OCI-LY3 (cell line): Measurements from ENCODE around the gene OR5C1.

ENCODE experiments used
- CTCF ChIP-seq: fragments of 200-600, 300-600 bp; sonication (generic); IDR thresholded peaks from 2 replicates; pipeline ENCODE4 v1.5.1; 2014; ENCODE audit warnings: antibody characterized with exemption, low read length, low read depth
- EZH2phosphoT487 ChIP-seq: fragments of 200-600 bp; shearing (Covaris generic); IDR thresholded peaks from 2 replicates; pipeline ENCODE4 v1.6.1; 2018; ENCODE audit warnings: antibody characterized with exemption, mixed run types, low read depth

- no peak for TF ChIP-seq CTCF
- TF ChIP-seq EZH2phosphoT487, result no peak
Observed at GRCh38 chr9:122781671-122782070, 7.1 kb upstream of the OR5C1 start.
